Measurements from ENCODE around the gene SMOC1. TPM values are rescaled to one million over a fixed set of nuclear protein-coding genes. Genes with fewer than 3 reads are reported as not detected.

Gene SMOC1
- total RNA-seq = 11.6 and 15.4 TPM in 2 replicates

GRCh38 chr14:69879175-69880043 is at the start of gene SMOC1:
SMOC1 (plus strand) TSS chr14:69879416; CDS start chr14:69879679, 263 bp downstream.

Other genes starting within 250 kb of the SMOC1 start
- gene SRSF5, start 112.3 kb upstream of the SMOC1 start, total RNA-seq = 104 and 120 TPM in 2 replicates
- gene SLC10A1, start 82.2 kb upstream of the SMOC1 start, total RNA-seq = not detected in 2 replicates